Colonic mucosa (tissue), 4 donors: ENCODE measurements around the gene C1orf50. TPM values are rescaled to one million over a fixed set of nuclear protein-coding genes. Genes with fewer than 3 reads are reported as not detected.

Source experiments
- DNase-seq: peaks from one replicate; pipeline ENCODE4 v3.0.0-alpha.2; 2020
- H3K27ac ChIP-seq: fragments of 200-600 bp; one replicate; pipeline ENCODE4 v1.8.0; 2021
- H3K27me3 ChIP-seq: fragments of 200-600 bp; one replicate; pipeline ENCODE4 v1.8.0; 2021
- H3K36me3 ChIP-seq: fragments of 200-600 bp; one replicate; pipeline ENCODE4 v1.8.0; 2021
- H3K4me1 ChIP-seq: fragments of 200-600 bp; one replicate; pipeline ENCODE4 v1.8.0; 2021; ENCODE audit warnings: mild to moderate bottlenecking
- H3K4me3 ChIP-seq: fragments of 200-600 bp; one replicate; pipeline ENCODE4 v1.8.0; 2021
- H3K9ac ChIP-seq, 2 donors: one replicate each; pipeline ENCODE4 v1.7.0; 2013; ENCODE audit warnings: control low read depth in 2 of 2, low read depth in 2 of 2, low read length in 2 of 2
- H3K9me3 ChIP-seq: fragments of 200-600 bp; one replicate; pipeline ENCODE4 v1.8.0; 2021
- intact Hi-C: fragments of 100-400 bp; cut with DNase I; formaldehyde crosslinking; loops from one replicate; pipeline ENCODE4 v1.14.1; 2022
- total RNA-seq, 2 donors: library from RNA; stranded (reverse); fragmentation: NEBNext Ultra II Directional in 1 of 2; extraction: Animal tissue kit (Norgen Biotek cat#: 25700) in 1 of 2; gene quantifications; one replicate each; pipeline ENCODE4 v1.2.1, GENCODE V29; 2021
- TF ChIP-seq, protein P1 (sequence below): fragments of 200-600 bp; IDR thresholded peaks from one replicate; pipeline ENCODE4 v1.8.0; 2022; ENCODE audit warnings: antibody characterized with exemption, mild to moderate bottlenecking
- donor health status: healthy.
- donor health status: DM: no; HTN: no; CAD: no.
- donor health status: DM: no; HTN: no; CAD: no.

Gene C1orf50
- total RNA-seq, 2 donors from 2014 or later: 3.4 to 5.8 TPM

DNA sequence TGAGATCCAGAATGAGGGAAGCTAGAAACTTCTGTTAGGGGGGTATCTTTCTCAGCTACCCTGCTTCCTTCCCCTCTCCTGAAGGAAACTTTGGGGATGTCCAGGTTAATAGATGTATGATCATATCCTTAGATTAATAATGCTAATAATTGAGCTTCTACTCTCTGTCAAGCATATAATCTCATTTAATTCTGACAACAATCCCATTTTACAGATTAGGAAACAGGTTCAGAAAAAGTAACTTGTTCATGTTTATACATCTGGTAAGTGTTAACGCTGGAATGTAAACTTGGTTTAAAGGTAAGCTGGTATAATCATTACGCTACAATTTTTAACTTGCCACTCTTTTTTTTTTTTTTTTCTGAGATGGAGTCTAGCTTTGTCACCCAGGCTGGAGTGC is 16.0 kb downstream of the C1orf50 start:
- H3K27ac ChIP-seq: no peak overlapping the region
- intact Hi-C loops: no loop called here
- no peaks in the 10 kb centered on the region for H3K27me3 ChIP-seq
- no peaks in the 10 kb centered on the region for H3K9me3 ChIP-seq
- no peaks in the 10 kb centered on the region for H3K36me3 ChIP-seq
- H3K4me1 ChIP-seq: no peaks in the 10 kb centered on the region
- H3K4me3 ChIP-seq: no peak overlapping the region
- TF ChIP-seq, protein P1, sequence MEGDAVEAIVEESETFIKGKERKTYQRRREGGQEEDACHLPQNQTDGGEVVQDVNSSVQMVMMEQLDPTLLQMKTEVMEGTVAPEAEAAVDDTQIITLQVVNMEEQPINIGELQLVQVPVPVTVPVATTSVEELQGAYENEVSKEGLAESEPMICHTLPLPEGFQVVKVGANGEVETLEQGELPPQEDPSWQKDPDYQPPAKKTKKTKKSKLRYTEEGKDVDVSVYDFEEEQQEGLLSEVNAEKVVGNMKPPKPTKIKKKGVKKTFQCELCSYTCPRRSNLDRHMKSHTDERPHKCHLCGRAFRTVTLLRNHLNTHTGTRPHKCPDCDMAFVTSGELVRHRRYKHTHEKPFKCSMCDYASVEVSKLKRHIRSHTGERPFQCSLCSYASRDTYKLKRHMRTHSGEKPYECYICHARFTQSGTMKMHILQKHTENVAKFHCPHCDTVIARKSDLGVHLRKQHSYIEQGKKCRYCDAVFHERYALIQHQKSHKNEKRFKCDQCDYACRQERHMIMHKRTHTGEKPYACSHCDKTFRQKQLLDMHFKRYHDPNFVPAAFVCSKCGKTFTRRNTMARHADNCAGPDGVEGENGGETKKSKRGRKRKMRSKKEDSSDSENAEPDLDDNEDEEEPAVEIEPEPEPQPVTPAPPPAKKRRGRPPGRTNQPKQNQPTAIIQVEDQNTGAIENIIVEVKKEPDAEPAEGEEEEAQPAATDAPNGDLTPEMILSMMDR: no peak
- no peak for DNase-seq
- no peak overlapping the region for H3K9ac ChIP-seq

DNA sequence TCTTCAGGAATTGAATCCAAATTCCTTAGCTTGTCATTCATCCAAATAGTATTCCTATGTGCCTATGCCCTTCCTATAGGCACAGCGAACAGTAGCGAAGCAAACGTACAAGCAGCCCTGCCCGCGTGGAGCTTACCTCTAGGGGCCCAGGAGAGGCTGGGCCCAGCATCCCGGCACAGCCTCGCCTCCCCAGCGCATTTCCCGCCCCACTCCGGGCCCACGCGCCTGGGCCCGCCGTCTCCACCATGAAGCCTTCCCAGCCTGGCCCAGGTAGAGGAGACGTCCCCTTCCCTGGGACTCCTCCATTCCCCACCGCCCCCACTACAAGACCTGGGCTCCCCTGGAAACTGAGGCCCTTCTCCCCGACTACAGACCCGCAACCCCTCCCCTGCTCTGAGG is 17.5 kb downstream of the C1orf50 start:
- intact Hi-C loops: no loop called here
- Histone ChIP-seq H3K27ac (no peak overlapping the region), H3K9ac (no peak overlapping the region), H3K36me3 (no peaks in the 10 kb centered on the region), H3K9me3 (no peaks in the 10 kb centered on the region), H3K4me3 (no peak overlapping the region), H3K27me3 (no peaks in the 10 kb centered on the region), H3K4me1 (no peaks in the 10 kb centered on the region)
- DNase-seq: no peak
- TF ChIP-seq, protein P1: no peak

DNA sequence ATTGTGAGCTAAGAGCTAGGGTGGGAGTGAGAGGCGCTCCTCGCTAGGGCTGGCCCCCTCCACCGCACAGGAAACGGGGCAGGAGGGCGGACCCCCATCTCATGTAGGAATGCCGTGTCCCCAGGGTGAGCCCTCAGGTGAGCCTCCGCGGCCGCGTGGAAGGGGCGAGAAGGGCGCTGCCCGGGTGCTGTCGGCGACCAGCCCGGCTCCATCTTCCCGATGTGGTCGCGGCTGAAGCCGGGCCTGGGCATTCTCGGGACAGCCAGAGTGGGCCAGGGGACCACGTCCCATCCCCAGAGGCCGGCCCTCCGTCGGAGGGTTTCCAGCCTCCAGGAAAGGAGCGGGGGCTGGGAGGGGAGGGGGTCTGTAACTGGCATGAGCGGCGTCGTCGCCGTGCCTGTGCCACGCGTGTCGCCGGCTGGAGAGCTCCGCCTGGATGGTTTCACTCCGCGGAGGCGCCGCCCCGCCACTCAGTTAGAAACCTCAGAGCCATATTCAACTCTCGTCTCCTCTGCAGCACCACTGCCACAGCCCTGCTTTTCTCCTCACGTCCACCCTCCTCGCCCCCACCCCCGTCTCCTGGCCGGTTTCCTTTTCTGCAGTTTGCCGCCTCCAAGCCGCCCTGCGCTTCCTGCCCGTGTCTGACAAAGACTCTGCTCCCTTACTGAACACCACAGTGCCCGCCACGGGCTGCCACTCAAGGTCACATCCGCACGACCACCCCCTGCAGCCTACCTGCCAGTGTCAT is 18.1 kb downstream of the C1orf50 start, which contains the start of gene TMEM269:
Gene TMEM269, plus strand, starts transcription at position 46 of the 748 bp plus-strand sequence. CDS start 4,903 bp downstream, outside the sequence.
- intact Hi-C loops: no loop called here
- Histone ChIP-seq H3K4me1 (no peaks in the 10 kb centered on the region), H3K27me3 (no peaks in the 10 kb centered on the region), H3K4me3 (peak within 1 kb of the TSS; percentile 26), H3K36me3 (no peaks in the 10 kb centered on the region), H3K9me3 (no peaks in the 10 kb centered on the region), H3K27ac (no peak within 1 kb of the TSS), H3K9ac (peak within 1 kb of the TSS; percentile 29 to 52)
- no peak for DNase-seq
- TF ChIP-seq, protein P1: no peak

DNA sequence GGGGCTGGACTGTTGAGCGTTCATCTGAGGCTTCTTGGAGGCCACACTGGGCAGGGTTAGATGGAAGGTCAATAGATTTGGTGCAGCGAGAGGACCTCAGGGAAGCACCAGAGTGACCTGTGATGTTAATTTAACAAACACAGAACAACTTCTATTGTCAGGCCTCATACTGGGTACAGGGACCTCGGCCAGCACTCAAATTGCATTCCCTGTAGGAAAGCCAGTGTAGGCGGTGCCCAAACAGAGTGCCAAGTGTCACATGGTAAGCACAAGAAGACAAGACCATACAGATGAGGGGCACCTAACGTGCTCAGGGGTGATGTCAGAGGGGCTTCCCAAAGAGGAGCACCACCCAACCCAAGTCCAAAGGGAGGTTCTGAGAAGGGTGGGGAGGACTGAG is 19.0 kb downstream of the C1orf50 start:
- no peak for DNase-seq
- intact Hi-C loops: no loop called here
- H3K9ac ChIP-seq: no peak overlapping the region
- no peaks in the 10 kb centered on the region for H3K27me3 ChIP-seq
- no peak overlapping the region for H3K27ac ChIP-seq
- no peaks in the 10 kb centered on the region for H3K36me3 ChIP-seq
- no peaks in the 10 kb centered on the region for H3K4me1 ChIP-seq
- TF ChIP-seq, protein P1: no peak
- H3K4me3 ChIP-seq: no peak overlapping the region
- H3K9me3 ChIP-seq: no peaks in the 10 kb centered on the region

DNA sequence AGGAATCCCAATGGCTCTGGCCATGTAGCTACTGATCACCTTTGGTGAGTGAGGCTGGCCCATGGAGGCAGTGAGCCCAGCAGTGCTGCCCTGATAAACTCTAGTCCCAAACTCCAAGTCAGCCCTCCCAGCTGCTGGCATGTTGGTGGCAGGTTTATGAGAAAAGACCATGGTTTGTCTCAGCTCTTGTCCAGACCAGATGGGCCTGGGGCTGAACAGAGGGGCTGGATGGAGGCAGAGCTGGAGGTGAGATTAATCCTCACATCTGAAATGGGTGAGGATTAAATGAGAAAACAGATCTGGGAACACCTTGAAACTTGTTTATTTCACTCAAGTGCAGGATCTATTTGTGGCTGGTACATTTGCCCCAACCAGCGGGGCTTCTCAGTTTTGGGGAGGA is 21.0 kb downstream of the C1orf50 start:
- intact Hi-C loops: no loop called here
- TF ChIP-seq, protein P1: no peak

More for the DNA sequence above, 21.0 kb downstream of the C1orf50 start:
- no peaks in the 10 kb centered on the region for H3K4me1 ChIP-seq
- no peak overlapping the region for H3K27ac ChIP-seq
- no peaks in the 10 kb centered on the region for H3K27me3 ChIP-seq
- no peaks in the 10 kb centered on the region for H3K36me3 ChIP-seq
- DNase-seq: no peak
- H3K9me3 ChIP-seq: no peaks in the 10 kb centered on the region
- H3K9ac ChIP-seq: no peak overlapping the region
- no peak overlapping the region for H3K4me3 ChIP-seq
